ENCODE measurements around the gene GVQW3.

The GVQW3 gene

GRCh38 chr11:76448506-76448905, 67.4 kb downstream of the GVQW3 start:
- DNase-seq, result no peak

GRCh38 chr11:76453248-76453647, 72.1 kb downstream of the GVQW3 start:
- DNase-seq, result no peak

- DNase-seq, result no peak
These were observed 74.2 kb downstream of the GVQW3 start for GRCh38 chr11:76455331-76455730.

- DNase-seq, result no peak
These were observed 74.8 kb downstream of the GVQW3 start for GRCh38 chr11:76455931-76456330.

GRCh38 chr11:76456571-76456970, 75.4 kb downstream of the GVQW3 start:
- no peak for DNase-seq

Measured in NCI-H1694 treated with DMSO at 0.1 percent for 48 hours (cell line).